Left cardiac atrium (tissue), 4 donors: ENCODE data around the gene SMG6. TPM values are rescaled to one million over a fixed set of nuclear protein-coding genes. Genes with fewer than 3 reads are reported as not detected.
"Not testable (repeated sequence)": the region's sequence is repeated elsewhere in the genome, so short reads cannot be mapped to it uniquely, and the experiment has no call there.

Experiments used
- ATAC-seq, 2 donors: fragments of 200-7000 bp; cut with Tn5 transposase; one replicate each; pipeline ENCODE4 v1.9.1; 2020; ENCODE audit warnings: mild to moderate bottlenecking in 2 of 2, moderate library complexity in 2 of 2
- DNase-seq: peaks from one replicate; pipeline ENCODE4 v3.0.0-alpha.2; 2020
- intact Hi-C, 2 donors: fragments of 100-400 bp; cut with DNase I; formaldehyde crosslinking; loops; one replicate each; pipeline versions ENCODE4 v1.14.1 to v1.15.1; 2022 to 2023
- microRNA-seq, 2 donors: library from miRNA; unstranded; fragments of <30 nt; microRNA quantifications; one replicate each; pipeline ENCODE4 v1.2.0, GENCODE V29; 2020
- total RNA-seq, 2 donors: library from RNA; stranded (reverse); fragmentation: NEBNext Ultra II Directional; extraction: Animal tissue kit (Norgen Biotek cat#: 25700); gene quantifications; one replicate each; pipeline ENCODE4 v1.2.1, GENCODE V29; 2021
- donor health status: DM: no; HTN: yes; CAD: no.
- donor health status: DM: no; HTN: yes; CAD: no; lungs with severe emphysema.
- donor health status: DM: yes; HTN: yes; CAD: no.
- donor health status: Dilated cardiomyopathy.

Gene SMG6
- total RNA-seq, 2 donors from 2014 or later, result 22.3 to 23.0 TPM

DNA sequence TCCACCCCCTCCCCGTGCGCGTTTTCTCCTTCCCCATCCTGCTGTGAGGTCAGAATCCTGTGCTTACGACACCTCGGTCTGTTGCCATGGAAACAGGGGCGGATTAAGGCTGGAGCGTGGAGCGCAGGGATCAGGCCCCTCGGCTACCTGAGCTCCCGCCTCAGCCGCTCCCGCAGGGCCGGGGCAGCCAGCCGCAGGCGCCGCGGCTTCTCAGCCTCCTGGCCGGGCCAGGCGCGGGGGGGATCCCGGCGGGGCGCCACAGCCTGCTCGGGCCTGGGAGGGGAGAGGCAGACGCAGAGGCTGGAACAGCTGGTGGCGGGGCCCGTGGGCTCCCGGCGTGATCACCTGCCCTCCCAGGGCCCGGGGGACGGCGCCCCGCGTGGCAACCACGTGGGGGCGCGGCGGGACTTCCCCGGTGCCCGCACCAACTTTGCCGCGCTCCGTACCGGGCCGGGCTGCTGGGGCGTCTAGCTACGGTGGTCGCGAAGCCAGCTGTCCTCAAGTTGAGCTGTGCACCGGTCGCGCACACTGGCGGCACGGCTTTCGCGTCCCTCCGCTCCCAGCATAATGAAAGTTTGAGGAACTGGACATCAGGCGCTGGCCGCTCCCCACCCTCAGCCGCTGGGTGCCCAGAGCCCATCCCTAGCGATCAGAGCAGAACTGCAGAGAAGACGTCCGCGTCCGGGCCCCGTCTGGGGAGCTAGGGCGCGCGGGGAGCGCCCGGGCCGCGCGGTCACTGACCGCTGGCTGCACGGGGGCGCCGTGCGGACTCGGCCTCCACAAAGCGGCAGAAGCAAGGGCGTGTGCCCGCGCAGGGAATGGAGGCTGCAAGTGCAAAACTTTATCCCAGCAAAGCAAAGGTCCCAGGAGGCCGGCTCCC, 279.7 kb downstream of the SMG6 start:
- intact Hi-C loops, result no loop called here
- peak; percentile 75 for DNase-seq
- peak; percentile 19 to 23 for ATAC-seq

DNA sequence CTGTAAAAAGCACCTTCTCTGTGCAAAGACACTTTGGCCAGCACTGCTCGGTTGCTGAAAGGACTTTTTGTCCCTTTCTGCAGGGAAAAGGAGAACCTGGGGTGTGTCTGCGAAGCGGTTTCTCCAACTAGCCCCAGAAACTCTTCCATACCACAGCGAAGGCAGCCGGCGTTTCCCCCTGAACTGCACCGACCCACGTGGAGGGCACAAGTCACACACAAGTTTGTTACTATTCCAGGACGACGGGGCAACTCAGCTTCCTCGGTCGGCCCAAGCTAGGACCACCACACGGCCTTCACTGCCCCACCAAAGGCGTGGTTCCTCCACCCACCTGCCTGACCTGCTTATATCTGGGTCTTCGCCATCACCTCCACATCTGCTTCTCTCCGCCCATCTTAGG, 280.3 kb downstream of the SMG6 start:
- ATAC-seq (no peak), DNase-seq (no peak)
- intact Hi-C loops, result no loop called here

DNA sequence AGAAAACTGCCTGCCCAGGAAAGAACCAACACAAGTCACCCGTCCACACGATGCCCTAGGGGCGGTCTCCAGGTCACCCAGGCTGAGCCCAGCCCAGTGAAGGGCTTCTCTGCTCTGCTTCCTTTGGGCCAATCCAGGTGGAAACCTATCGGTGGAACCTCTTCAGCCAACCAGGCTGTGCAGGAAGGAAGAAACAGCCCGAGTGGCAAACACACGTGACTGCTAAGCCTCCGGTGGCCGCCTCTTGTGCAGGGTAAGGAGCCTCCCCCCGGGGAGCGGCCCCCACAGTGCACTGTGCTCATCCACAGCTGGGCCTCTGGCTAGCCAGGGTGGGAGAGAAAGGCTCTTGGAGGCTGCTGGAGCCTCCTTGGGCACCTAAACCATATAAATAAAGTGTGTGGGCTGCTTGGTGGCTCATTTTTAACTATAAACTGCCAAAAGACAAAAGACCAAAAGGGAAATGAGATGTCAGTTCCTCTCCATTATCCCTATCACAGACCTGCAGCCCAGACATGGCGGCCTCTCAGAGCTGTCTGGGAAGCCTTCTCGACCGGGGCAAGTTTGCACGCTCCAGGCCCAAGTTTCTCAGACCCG, 280.8 kb downstream of the SMG6 start:
- DNase-seq (no peak), ATAC-seq (no peak)
- intact Hi-C loops, result no loop called here

DNA sequence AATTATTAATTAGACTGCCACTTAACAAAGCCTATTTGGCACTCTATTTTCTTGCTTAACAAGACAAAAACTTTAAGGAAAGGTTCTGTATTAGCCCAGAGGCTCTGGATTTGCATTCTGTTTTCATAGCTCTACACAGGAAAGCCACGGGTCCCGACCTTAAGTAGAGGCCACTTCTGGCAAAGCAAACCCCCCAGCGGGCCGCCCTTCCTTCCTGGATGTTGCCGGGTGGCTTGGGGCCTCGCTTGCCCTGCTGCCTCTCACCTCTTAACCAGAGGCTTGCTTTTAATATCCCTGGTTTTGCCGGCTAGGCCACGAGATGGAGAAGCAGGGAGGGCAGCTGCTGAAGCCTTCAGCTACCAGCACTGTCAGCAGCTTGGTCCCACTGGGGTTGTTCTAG, 282.9 kb downstream of the SMG6 start:
- no peak for ATAC-seq
- peak; percentile 74 for DNase-seq
- intact Hi-C loops, result no loop called here

DNA sequence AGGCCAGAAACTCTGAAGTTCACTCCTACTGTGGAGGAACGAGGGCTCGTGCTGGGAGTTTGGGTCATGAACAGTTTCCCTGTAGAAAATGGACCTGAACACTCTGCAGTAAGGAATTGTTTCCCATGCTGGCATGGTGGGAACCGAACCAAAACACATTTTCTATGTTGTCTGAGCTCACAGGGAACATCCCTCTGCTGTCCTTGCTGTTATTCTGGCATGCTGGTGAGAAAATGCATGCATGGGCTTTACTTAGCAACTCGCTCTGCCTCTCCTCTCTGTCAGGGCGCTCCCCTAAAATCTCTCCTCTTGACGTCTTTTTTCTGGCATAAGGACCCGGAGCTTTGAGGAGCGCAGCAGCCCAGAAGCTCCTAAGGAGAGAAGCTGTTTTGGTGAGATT, 283.9 kb downstream of the SMG6 start:
- ATAC-seq (no peak), DNase-seq (no peak)
- intact Hi-C loops, result no loop called here

DNA sequence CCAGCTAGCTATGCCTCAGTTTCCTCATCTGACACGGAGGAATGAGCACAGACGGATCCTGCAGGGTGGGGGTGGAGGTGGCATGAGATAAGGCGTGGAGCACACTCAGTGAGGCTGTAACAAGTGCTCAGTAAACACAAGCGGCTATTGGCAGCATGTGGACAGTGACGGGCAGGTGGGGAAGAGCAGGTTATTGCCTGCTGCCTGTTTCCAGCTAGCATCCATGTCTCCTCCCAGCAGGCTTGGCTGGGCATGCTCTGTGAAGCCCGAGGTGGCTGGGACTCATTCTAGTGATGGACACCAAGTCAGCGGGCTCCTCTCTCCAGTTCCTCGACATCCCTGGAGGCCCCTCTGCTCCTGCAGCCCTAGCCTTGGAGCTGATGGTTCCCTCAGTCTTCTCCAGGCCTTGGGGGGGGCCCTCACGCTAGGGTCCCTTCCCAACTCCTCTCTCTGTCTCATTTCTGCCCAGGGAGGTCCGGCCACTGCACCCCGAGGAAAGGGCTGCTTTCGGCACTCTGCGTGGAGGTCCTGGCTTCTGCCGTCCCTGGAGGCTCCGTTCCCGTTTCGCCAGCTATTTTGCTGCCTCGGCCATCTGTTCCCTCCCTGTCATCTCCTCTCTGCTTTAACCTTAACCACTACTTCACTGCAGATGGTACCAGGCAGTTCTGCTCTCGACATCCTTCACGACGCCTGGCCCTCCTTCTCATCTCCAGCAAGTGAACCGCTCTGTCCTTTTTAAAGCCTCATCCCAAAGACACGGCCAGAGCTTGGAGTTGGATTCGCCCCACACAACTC, 284.7 kb downstream of the SMG6 start:
- DNase-seq (no peak), ATAC-seq (no peak)
- intact Hi-C loops, result no loop called here

DNA sequence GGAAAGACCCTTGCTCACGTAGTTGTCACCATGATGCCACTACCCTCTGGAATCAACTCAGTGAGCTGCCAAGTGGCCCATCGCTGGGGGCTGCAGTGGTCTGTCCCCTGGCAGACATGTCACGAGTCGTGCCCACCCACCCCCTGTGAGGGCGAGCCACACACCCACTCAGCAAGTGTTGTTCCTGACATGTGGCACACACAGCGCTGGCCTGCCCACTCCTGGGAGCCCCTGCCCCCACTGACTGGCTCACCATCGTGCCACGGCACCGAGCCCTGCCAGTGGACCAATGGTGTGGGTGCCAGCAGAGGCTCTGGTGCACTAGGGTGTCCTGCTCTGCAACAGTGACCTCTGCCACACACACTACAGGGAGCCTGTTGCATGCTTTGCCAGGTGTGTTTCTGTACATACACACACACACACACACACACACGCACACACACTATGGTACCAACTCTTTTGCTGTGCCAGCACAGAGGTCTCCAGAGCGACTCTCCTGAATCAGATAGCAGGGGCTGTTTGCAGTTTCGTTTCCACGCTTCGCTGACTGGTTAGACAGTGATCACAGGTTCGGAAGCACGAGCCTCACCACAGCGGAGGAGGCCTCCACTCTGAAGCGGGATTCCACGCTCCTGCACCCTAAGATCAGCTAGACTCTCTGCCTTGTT, 286.2 kb downstream of the SMG6 start:
- ATAC-seq (peak in 1 of 2 donors; percentile 45), DNase-seq (no peak)
- intact Hi-C loops, result no loop called here

DNA sequence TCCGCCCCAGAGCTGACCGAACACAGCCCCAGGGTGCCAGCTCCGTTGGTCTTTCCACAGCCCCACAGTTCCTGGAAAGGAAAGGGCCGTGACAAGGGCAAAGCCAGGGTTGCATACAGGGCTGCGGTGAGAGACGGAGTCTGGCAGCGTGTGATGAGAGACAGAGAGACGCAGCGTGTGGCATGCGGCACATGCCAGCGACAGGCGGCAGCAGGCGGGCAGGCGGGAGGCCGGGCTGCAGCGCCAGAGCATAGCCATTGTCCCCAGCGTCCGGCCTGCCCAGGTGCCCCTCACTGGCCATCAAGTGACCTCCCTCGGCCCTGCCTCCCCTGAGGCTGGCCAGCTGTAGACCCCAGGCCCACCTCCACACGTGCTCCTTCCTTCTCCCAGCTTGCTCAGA, 287.1 kb downstream of the SMG6 start:
- ATAC-seq, result no peak
- intact Hi-C loops, result no loop called here
- DNase-seq, result no peak

DNA sequence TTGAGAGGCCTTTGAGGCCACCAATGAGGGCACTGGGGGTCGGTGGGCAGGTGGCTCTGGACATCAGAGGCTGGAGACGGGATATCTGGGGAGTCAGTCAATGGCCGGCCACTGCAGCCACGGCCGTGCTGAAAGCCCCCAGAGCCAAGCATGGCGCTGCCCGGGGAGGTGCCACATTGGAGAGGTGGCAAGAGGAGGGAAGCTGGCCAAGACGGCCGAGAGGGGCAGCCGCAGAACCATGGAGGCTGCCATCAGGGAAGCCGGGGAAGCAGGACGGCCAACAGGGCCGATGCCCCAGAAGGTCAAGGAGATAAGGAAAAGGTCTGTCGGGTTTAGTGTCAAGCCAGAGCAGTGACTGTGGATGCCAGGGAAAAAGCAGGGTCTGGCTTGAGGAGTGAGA, 288.3 kb downstream of the SMG6 start:
- ATAC-seq, result no peak
- intact Hi-C loops, result no loop called here

DNA sequence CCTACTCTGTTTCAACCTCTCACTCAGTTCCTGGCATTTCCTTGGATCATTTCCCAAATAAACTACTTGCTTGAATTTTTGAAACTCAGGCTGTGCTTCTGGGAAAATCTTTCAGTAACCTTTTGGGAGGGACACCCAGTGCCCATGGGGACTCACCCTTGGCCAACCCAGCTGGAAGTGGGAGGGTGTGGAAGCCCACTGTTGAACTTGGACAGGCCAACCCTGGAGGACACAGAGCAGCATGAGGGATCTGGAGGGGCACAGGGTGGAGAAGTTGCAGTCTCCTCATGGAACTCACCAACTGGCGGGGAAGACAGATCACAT, 289.6 kb downstream of the SMG6 start:
- intact Hi-C loops, result no loop called here
- DNase-seq (no peak), ATAC-seq (peak; percentile 30 to 49)

More for the DNA sequence above, 288.3 kb downstream of the SMG6 start:
- DNase-seq, result no peak

DNA sequence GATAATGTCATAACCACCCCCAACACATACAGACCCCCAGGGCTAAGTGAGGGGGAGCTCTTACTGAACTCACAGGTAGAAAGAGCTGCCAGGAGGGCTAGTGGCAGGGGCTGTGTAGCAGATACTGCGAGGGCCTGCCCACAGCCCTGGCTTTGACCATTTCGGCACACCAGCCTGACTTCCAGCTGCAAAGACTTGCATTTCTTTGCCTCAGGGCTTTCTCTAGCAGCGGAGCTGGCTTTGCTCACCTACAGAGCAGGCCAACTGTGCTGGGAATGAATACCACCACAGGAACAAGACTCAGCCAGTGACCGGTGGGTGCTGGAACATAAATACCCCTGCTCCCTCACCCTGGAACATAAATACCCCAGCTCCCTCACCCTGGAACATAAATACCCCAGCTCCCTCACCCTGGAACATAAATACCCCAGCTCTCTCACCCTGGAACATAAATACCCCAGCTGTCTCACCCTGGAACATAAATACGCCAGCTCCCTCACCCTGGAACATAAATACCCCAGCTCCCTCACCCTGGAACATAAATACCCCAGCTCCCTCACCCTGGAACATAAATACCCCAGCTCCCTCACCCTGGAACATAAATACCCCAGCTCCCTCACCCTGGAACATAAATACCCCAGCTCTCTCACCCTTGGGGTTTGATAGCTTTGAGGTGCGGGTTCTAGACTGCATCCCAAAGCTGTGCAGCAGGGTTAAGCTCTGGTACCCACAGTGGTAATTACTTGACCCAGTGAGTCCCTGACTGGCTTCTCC, 290.2 kb downstream of the SMG6 start:
- ATAC-seq, intact Hi-C loops, DNase-seq: not testable (repeated sequence)

DNA sequence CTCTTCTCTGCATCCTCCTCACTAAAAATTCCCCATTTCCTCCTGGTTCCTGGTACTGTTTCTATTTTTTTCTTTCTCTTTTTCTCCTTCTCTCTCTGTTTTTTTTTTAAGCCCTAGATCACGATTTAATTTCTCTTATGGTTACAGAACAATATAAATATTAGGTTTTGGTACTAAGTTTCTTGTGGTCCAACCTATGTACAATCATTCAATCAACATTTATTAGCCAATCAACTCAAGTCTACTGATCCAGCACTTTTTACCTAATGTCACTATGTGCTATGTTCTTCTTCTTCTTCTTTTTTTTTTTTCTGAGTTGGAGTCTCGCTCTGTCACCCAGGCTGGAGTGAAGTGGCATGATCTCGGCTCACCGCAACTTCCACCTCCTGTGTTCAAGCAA, 291.1 kb downstream of the SMG6 start:
- intact Hi-C loops, result no loop called here
- ATAC-seq (no peak), DNase-seq (no peak)

DNA sequence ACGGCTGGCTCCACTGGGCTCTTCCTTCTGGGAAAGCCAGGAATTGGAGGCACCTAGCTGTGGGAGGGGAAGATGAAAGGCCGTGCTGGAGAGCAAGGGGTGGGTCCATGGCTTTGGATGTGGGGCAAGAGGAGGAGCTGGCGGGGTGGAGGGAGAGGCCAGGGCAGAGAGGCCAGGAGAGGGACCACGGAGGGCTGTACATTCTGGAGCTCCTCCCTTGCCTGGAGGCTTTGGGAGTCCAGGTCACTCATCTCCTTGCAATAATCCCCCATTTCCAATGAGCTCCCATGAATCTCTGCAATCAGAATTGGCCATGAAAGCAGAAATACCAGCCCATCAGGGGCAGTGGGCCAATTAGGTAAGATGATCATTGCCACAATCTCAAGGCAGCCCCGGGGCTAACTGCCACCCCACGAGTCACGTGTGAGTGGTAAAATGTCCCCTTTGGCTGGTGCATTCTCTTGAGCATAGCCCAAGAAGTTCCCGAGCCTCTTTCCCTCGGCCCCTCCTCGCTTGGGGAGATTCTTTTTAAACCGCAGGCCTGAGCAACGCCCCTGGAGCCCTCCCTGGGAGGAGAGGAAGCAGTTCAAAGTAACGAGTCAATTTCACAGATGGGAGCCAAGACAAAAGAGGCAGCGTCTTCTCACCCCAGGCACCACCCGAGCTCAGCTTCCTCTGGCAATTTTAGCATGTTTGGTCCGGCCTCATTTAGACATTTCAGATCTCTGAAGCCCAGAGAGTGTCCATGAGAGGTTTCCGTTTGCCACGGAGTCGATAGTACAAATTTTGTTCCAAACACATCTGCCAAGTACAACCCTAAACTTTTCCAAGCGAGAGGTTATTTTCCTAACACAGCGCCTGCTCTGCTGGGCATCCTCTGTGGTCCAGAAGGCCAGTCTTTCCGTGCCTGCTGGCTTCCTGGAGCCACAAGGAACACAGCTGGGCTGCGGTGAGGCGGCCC, 291.9 kb downstream of the SMG6 start:
- peak; percentile 73 to 77 for ATAC-seq

More for the DNA sequence above, 291.9 kb downstream of the SMG6 start:
- intact Hi-C loops, result no loop called here
- DNase-seq, result peak; percentile 62

Small RNA genes within 50 kb of the gene (microRNA-seq; reads per million reads assigned to microRNA genes)
- gene MIR132 (401 to 758 reads per million in 2 donors), gene MIR212 (14.9 to 56.7 reads per million in 2 donors)

Other genes starting within 250 kb of the SMG6 start
- gene HIC1, start 248.7 kb downstream of the SMG6 start, total RNA-seq, result 10 to 100 TPM; 20.6 to 22.1 TPM
- gene SRR, start 165 bp upstream of the SMG6 start, total RNA-seq, result 10 to 100 TPM in 1 of 2 donors, 1 to 10 TPM in 1; 8.7 to 14.5 TPM
- gene TSR1, start 32.7 kb upstream of the SMG6 start, total RNA-seq, result 10 to 100 TPM; 15.9 to 25.3 TPM
- gene SGSM2, start 33.7 kb upstream of the SMG6 start, total RNA-seq, result 10 to 100 TPM; 30.7 to 35.5 TPM
- 10 to 100 TPM; 11.2 to 12.7 TPM for gene MNT, start 97.3 kb upstream of the SMG6 start, total RNA-seq
- gene METTL16, start 208.1 kb upstream of the SMG6 start, total RNA-seq, result 10 to 100 TPM; 19.2 to 22.7 TPM